HL-60 (cell line): Measurements from ENCODE around the gene RPL10.

ENCODE experiments used
- GABPA ChIP-seq: IDR thresholded peaks from 2 replicates; pipeline ENCODE4 v1.6.1; 2012; ENCODE audit warnings: low read depth
- POLR2AphosphoS5 ChIP-seq: IDR thresholded peaks from 2 replicates; pipeline ENCODE4 v1.6.1; 2012; ENCODE audit warnings: low read depth
- TF ChIP-seq, protein P1 (sequence below): IDR thresholded peaks from one replicate; pipeline ENCODE4 v1.5.1; 2011; ENCODE audit warnings: low read length, control low read depth, inconsistent platforms; ENCODE audit not compliant: insufficient read depth

DNA sequence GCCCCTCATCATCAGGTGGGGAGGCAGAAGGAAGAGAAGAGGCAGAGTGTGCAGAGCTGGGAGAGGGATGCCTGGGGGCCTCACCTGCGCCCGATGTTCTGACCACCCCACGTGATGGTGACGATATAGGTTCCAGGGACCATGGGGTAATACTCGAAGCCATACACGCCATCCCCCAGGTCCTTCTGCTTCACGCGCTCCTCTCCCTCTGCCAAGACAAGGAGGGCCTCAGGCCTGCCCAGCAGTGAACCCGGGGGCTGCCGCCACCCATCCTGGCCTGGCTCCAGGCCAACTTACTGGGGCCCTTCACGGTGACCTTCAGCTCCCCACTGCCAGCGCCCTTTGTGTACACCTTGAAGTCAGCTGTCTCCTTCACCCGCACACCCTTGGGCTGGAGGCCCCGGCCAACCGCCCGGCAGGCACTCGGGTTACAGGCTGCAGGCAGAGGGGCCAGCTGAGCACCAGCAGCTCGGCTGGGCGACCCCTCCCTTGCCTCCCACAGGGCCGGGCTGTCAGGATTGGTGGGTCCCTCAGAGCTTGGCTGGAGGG, 33.1 kb upstream of the RPL10 start:
- no peak for TF ChIP-seq POLR2AphosphoS5
- TF ChIP-seq, protein P1, sequence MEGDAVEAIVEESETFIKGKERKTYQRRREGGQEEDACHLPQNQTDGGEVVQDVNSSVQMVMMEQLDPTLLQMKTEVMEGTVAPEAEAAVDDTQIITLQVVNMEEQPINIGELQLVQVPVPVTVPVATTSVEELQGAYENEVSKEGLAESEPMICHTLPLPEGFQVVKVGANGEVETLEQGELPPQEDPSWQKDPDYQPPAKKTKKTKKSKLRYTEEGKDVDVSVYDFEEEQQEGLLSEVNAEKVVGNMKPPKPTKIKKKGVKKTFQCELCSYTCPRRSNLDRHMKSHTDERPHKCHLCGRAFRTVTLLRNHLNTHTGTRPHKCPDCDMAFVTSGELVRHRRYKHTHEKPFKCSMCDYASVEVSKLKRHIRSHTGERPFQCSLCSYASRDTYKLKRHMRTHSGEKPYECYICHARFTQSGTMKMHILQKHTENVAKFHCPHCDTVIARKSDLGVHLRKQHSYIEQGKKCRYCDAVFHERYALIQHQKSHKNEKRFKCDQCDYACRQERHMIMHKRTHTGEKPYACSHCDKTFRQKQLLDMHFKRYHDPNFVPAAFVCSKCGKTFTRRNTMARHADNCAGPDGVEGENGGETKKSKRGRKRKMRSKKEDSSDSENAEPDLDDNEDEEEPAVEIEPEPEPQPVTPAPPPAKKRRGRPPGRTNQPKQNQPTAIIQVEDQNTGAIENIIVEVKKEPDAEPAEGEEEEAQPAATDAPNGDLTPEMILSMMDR = no peak
- no peak for TF ChIP-seq GABPA
